WTC11 (cell line): ENCODE measurements around the gene AVPR1B. TPM values are rescaled to one million over a fixed set of nuclear protein-coding genes. Genes with fewer than 3 reads are reported as not detected.

Source experiments
- ATAC-seq: fragments of 200-7000 bp; cut with Tn5 transposase; 2 replicates; pipeline ENCODE4 v1.10.0; 2021; ENCODE audit warnings: mild to moderate bottlenecking, moderate library complexity
- CTCF ChIA-PET: fragments of 300-600 bp; sonication (Branson Sonifier 250); formaldehyde crosslinking; loops from one replicate; lab custom pipeline; 2021; ENCODE audit warnings: antibody characterized with exemption; lab: Charles Lee
- POLR2A ChIA-PET: fragments of 350-600 bp; sonication (Branson Sonifier 250); formaldehyde crosslinking; loops from one replicate; lab custom pipeline; 2021; ENCODE audit warnings: antibody characterized with exemption; lab: Charles Lee
- DNase-seq: peaks from one replicate; pipeline ENCODE4 v3.0.0; 2021; ENCODE audit warnings: low spot score
- H3K27ac Mint-ChIP-seq: 2 replicates; pipeline ENCODE4 v1.8.0; 2021; ENCODE audit warnings: mixed read lengths
- H3K27me3 Mint-ChIP-seq: 2 replicates; pipeline ENCODE4 v1.8.0; 2021; ENCODE audit warnings: low read depth, mild to moderate bottlenecking, moderate library complexity, mixed read lengths
- H3K36me3 Mint-ChIP-seq: 2 replicates; pipeline ENCODE4 v1.8.0; 2021; ENCODE audit warnings: mixed read lengths
- H3K4me1 Mint-ChIP-seq: 2 replicates; pipeline ENCODE4 v1.8.0; 2022; ENCODE audit warnings: mixed read lengths
- H3K4me3 Mint-ChIP-seq: 2 replicates; pipeline ENCODE4 v1.8.0; 2021; ENCODE audit warnings: mild to moderate bottlenecking, moderate library complexity, mixed read lengths
- H3K9me3 Mint-ChIP-seq: 2 replicates; pipeline ENCODE4 v1.8.0; 2021; ENCODE audit warnings: mixed read lengths
- ARID4B ChIP-seq: sonication (generic); formaldehyde crosslinking; IDR thresholded peaks from 2 replicates; pipeline ENCODE4 v1.8.0; 2023; ENCODE audit warnings: missing genetic modification reagents, mild to moderate bottlenecking, borderline replicate concordance
- ATF2 ChIP-seq: sonication (generic); formaldehyde crosslinking; IDR thresholded peaks from 2 replicates; pipeline ENCODE4 v1.8.1; 2022; ENCODE audit warnings: low read depth, missing genetic modification reagents, borderline replicate concordance
- CTCF ChIP-seq: fragments of 200-600 bp; IDR thresholded peaks from 2 replicates; pipeline ENCODE4 v1.8.0; 2022; ENCODE audit warnings: antibody characterized with exemption
- E2F1 ChIP-seq: sonication (generic); formaldehyde crosslinking; IDR thresholded peaks from 2 replicates; pipeline ENCODE4 v1.8.0; 2022; ENCODE audit warnings: mild to moderate bottlenecking, missing genetic modification reagents
- ETV6 ChIP-seq: sonication (generic); formaldehyde crosslinking; IDR thresholded peaks from 2 replicates; pipeline ENCODE4 v1.8.1; 2022; ENCODE audit warnings: mild to moderate bottlenecking, missing genetic modification reagents
- GRHL2 ChIP-seq: fragments of 250-450 bp; sonication (Bioruptor Pico); IDR thresholded peaks from 2 replicates; pipeline ENCODE4 v1.8.0; 2022; ENCODE audit warnings: mild to moderate bottlenecking, moderate library complexity; ENCODE audit not compliant: insufficient replicate concordance, severe bottlenecking
- NFATC4 ChIP-seq: fragments of 250-450 bp; sonication (Bioruptor Pico); IDR thresholded peaks from 2 replicates; pipeline ENCODE4 v1.9.0; 2021; ENCODE audit warnings: mild to moderate bottlenecking
- NFE2L1 ChIP-seq: sonication (generic); formaldehyde crosslinking; IDR thresholded peaks from 2 replicates; pipeline ENCODE4 v1.8.1; 2023; ENCODE audit warnings: missing genetic modification reagents
- OVOL2 ChIP-seq: fragments of 250-450 bp; sonication (Bioruptor Pico); IDR thresholded peaks from 2 replicates; pipeline ENCODE4 v1.9.0; 2021; ENCODE audit warnings: mild to moderate bottlenecking, borderline replicate concordance
- PREB ChIP-seq: sonication (generic); formaldehyde crosslinking; IDR thresholded peaks from 2 replicates; pipeline ENCODE4 v1.8.1; 2022; ENCODE audit warnings: mild to moderate bottlenecking, missing genetic modification reagents, moderate library complexity, borderline replicate concordance
- PRRX2 ChIP-seq: fragments of 250-450 bp; sonication (Bioruptor Pico); IDR thresholded peaks from 2 replicates; pipeline ENCODE4 v1.8.0; 2021; ENCODE audit warnings: mild to moderate bottlenecking
- RORB ChIP-seq: fragments of 250-450 bp; sonication (Bioruptor Pico); IDR thresholded peaks from 2 replicates; pipeline ENCODE4 v1.9.0; 2021; ENCODE audit warnings: mild to moderate bottlenecking
- TEAD1 ChIP-seq: sonication (generic); formaldehyde crosslinking; IDR thresholded peaks from 2 replicates; pipeline ENCODE4 v1.8.0; 2022; ENCODE audit warnings: mild to moderate bottlenecking, missing genetic modification reagents
- ZNF317 ChIP-seq: sonication (generic); formaldehyde crosslinking; IDR thresholded peaks from 2 replicates; pipeline ENCODE4 v1.8.1; 2023; ENCODE audit warnings: low read depth, mild to moderate bottlenecking, moderate library complexity, missing genetic modification reagents, borderline replicate concordance
- ZNF396 ChIP-seq: fragments of 250-450 bp; sonication (Bioruptor Pico); IDR thresholded peaks from 2 replicates; pipeline ENCODE4 v1.8.0; 2021; ENCODE audit warnings: mild to moderate bottlenecking, moderate library complexity, borderline replicate concordance
- ZNF512 ChIP-seq: sonication (generic); formaldehyde crosslinking; IDR thresholded peaks from 2 replicates; pipeline ENCODE4 v1.8.1; 2022; ENCODE audit warnings: missing genetic modification reagents, borderline replicate concordance
- ZSCAN18 ChIP-seq: fragments of 250-450 bp; sonication (Bioruptor Pico); IDR thresholded peaks from 2 replicates; pipeline ENCODE4 v2.1.2; 2022; ENCODE audit warnings: mild to moderate bottlenecking, moderate library complexity
- total RNA-seq: library from RNA; stranded (reverse); gene quantifications from 3 replicates; pipeline ENCODE4 v1.2.3, GENCODE V29; 2021

Gene AVPR1B
- total RNA-seq, 1 experiment from 2014 or later, result 0.68 TPM

- peaks cover 5% of the 10 kb centered on the region for H3K4me1 Mint-ChIP-seq
- no peaks in the 10 kb centered on the region; the same call in 1 of the 2 replicates for H3K9me3 Mint-ChIP-seq
- ATAC-seq (no peak), DNase-seq (no peak)
- TF ChIP-seq ETV6 (CRISPR knock-in tag) (no peak), NFATC4 (CRISPR knock-in tag) (no peak), NFE2L1 (CRISPR knock-in tag) (no peak)
- H3K27ac Mint-ChIP-seq, result no peak overlapping the region
- ChIA-PET POLR2A (no interaction called here), CTCF (interaction anchor here (1.4 kb wide), 1 partner anchor 38 kb away, joined by 5 read pairs; no protein-coding TSS in a partner anchor)
- H3K27me3 Mint-ChIP-seq, result no peaks in the 10 kb centered on the region
- no peaks in the 10 kb centered on the region for H3K36me3 Mint-ChIP-seq
- no peak overlapping the region for H3K4me3 Mint-ChIP-seq
These were observed 48.9 kb downstream of the AVPR1B start for GRCh38 chr1:206068314-206068713.

- DNase-seq, result no peak
- H3K27me3 Mint-ChIP-seq, result 0 out of 2 replicates have a peak, but pooled peaks cover under 1% of the 10 kb centered on the region
- no peak overlapping the region for H3K27ac Mint-ChIP-seq
- H3K4me1 Mint-ChIP-seq, result peaks cover 5% of the 10 kb centered on the region
- peaks cover 5% of the 10 kb centered on the region for H3K9me3 Mint-ChIP-seq
- TF ChIP-seq ATF2 (CRISPR knock-in tag), result no peak
- TF ChIP-seq E2F1, result no peak
- TF ChIP-seq ZNF317 (CRISPR knock-in tag), result no peak
- TF ChIP-seq GRHL2 (CRISPR knock-in tag), result no peak
- TF ChIP-seq CTCF, result no peak
- no peak for TF ChIP-seq TEAD1
- TF ChIP-seq RORB (CRISPR knock-in tag), result no peak
- TF ChIP-seq ARID4B (CRISPR knock-in tag), result no peak
- no peak for TF ChIP-seq ZSCAN18
- no peak for TF ChIP-seq ZNF396 (CRISPR knock-in tag)
- TF ChIP-seq ZNF512 (CRISPR knock-in tag), result no peak
- TF ChIP-seq PRRX2, result no peak
- TF ChIP-seq PREB (CRISPR knock-in tag), result no peak
- no peak for TF ChIP-seq OVOL2 (CRISPR knock-in tag)
- no peak overlapping the region for H3K4me3 Mint-ChIP-seq
- H3K36me3 Mint-ChIP-seq, result peaks cover 5% of the 10 kb centered on the region
- ChIA-PET CTCF (interaction anchor here (1.0 to 1.4 kb wide), 2 partner anchors 37 to 90 kb away, joined by 5 read pairs; no protein-coding TSS in a partner anchor), POLR2A (no interaction called here)
- no peak for ATAC-seq
These were observed 49.5 kb downstream of the AVPR1B start for GRCh38 chr1:206067486-206068227.
